GM23338 (cell line): ENCODE results near the gene NME3. TPM values are rescaled to one million over a fixed set of nuclear protein-coding genes. Genes with fewer than 3 reads are reported as not detected.

Source experiments
- ATAC-seq: fragments of 200-7000 bp; cut with Tn5 transposase; 3 replicates; pipeline ENCODE4 v1.9.1; 2020
- DNase-seq: peaks from one replicate; pipeline ENCODE4 v3.0.0-alpha.2; 2015; ENCODE audit warnings: low spot score
- H2AFZ ChIP-seq: fragments of 200-600 bp; sonication (generic); 2 replicates; pipeline ENCODE4 v1.8.0; 2016; ENCODE audit warnings: antibody characterized with exemption, mild to moderate bottlenecking, moderate library complexity
- H3F3A ChIP-seq: fragments of 200-600 bp; sonication (generic); replicated peaks from 2 replicates; pipeline ENCODE4 v1.8.0; 2017; ENCODE audit warnings: antibody characterized with exemption, mixed run types, low read depth
- H3K27ac ChIP-seq: fragments of 200-600 bp; sonication (generic); 2 replicates; pipeline ENCODE4 v1.6.1; 2016; ENCODE audit warnings: low read depth
- H3K27me3 ChIP-seq: fragments of 200-600 bp; sonication (generic); 2 replicates; pipeline ENCODE4 v1.8.0; 2016; ENCODE audit warnings: mild to moderate bottlenecking, mixed run types, moderate library complexity; ENCODE audit not compliant: insufficient read depth
- H3K36me3 ChIP-seq: fragments of 200-600 bp; sonication (generic); 2 replicates; pipeline ENCODE4 v1.8.0; 2016; ENCODE audit warnings: mild to moderate bottlenecking; ENCODE audit not compliant: insufficient read depth
- H3K4me1 ChIP-seq: fragments of 200-600 bp; sonication (generic); 2 replicates; pipeline ENCODE4 v1.8.0; 2016; ENCODE audit warnings: mild to moderate bottlenecking, moderate library complexity; ENCODE audit not compliant: insufficient read depth
- H3K4me2 ChIP-seq: fragments of 200-600 bp; sonication (generic); 2 replicates; pipeline ENCODE4 v1.7.1; 2017; ENCODE audit warnings: mixed run types
- H3K4me3 ChIP-seq: fragments of 200-600 bp; sonication (generic); 2 replicates; pipeline ENCODE4 v1.6.1; 2016; ENCODE audit warnings: mixed run types
- H3K79me2 ChIP-seq: fragments of 200-600 bp; sonication (generic); replicated peaks from 2 replicates; pipeline ENCODE4 v1.8.0; 2017; ENCODE audit warnings: mild to moderate bottlenecking; ENCODE audit not compliant: insufficient read depth
- H3K9me2 ChIP-seq: fragments of 200-600 bp; sonication (generic); 2 replicates; pipeline ENCODE4 v1.8.0; 2017; ENCODE audit not compliant: insufficient read depth
- H4K20me1 ChIP-seq: fragments of 200-600 bp; sonication (generic); replicated peaks from 2 replicates; pipeline ENCODE4 v1.8.0; 2017; ENCODE audit warnings: mild to moderate bottlenecking; ENCODE audit not compliant: insufficient read depth
- H3K27ac Mint-ChIP-seq: 2 replicates; pipeline ENCODE4 v1.8.0; 2020; ENCODE audit warnings: inconsistent platforms, mild to moderate bottlenecking, moderate library complexity, mixed read lengths
- H3K27me3 Mint-ChIP-seq: 3 replicates; pipeline ENCODE4 v1.8.0; 2022; ENCODE audit warnings: low read depth, mild to moderate bottlenecking, moderate library complexity, mixed read lengths, inconsistent platforms; ENCODE audit not compliant: insufficient read depth, poor library complexity
- H3K36me3 Mint-ChIP-seq: 3 replicates; pipeline ENCODE4 v1.8.0; 2021; ENCODE audit warnings: low read depth, mild to moderate bottlenecking, inconsistent platforms, moderate library complexity, mixed read lengths
- H3K4me1 Mint-ChIP-seq: 3 replicates; pipeline ENCODE4 v1.8.0; 2020; ENCODE audit warnings: mild to moderate bottlenecking, inconsistent platforms, mixed read lengths
- H3K4me3 Mint-ChIP-seq: 3 replicates; pipeline ENCODE4 v1.8.0; 2021; ENCODE audit warnings: moderate library complexity, mild to moderate bottlenecking, inconsistent platforms, mixed read lengths
- H3K9me3 Mint-ChIP-seq: 3 replicates; pipeline ENCODE4 v1.8.0; 2020; ENCODE audit warnings: moderate library complexity, mild to moderate bottlenecking, inconsistent platforms, mixed read lengths
- CREB1 ChIP-seq: fragments of 250-450 bp; sonication (Bioruptor Pico); IDR thresholded peaks from 2 replicates; pipeline ENCODE4 v1.5.0; 2020; ENCODE audit warnings: low read depth, mild to moderate bottlenecking, moderate library complexity
- CTCF ChIP-seq, 2 experiments: fragments of 200-600 bp in 1 of 2; sonication (generic) in 1 of 2; conservative IDR thresholded peaks; 2 replicates each; pipeline versions ENCODE4 v1.5.1 to v1.6.1; 2016 to 2017; ENCODE audit warnings: antibody characterized with exemption in 2 of 2, low read depth in 2 of 2, mild to moderate bottlenecking in 2 of 2, moderate library complexity in 1 of 2
- ETS1 ChIP-seq: IDR thresholded peaks from 2 replicates; pipeline ENCODE4 v1.6.1; 2016; ENCODE audit warnings: antibody characterized with exemption
- EZH2 ChIP-seq: fragments of 200-600 bp; sonication (generic); IDR thresholded peaks from one replicate; pipeline ENCODE4 v1.8.0; 2017; ENCODE audit warnings: antibody characterized with exemption, mild to moderate bottlenecking, low read depth; ENCODE audit not compliant: unreplicated experiment
- ZNF331 ChIP-seq: fragments of 250-450 bp; sonication (Bioruptor Pico); IDR thresholded peaks from 2 replicates; pipeline ENCODE4 v1.5.0; 2020; ENCODE audit warnings: low read depth, mild to moderate bottlenecking, moderate library complexity
- polyA plus RNA-seq: library from polyadenylated mRNA; unstranded; fragments of >200 nt; fragmentation: Nextera tagmentation; extraction: Ambion mirVana; gene quantifications from 2 replicates; pipeline ENCODE4 v1.2.1, GENCODE V29; 2016
- total RNA-seq: library from RNA; depleted of rRNA; stranded (reverse); fragments of >200 nt; shearing (Covaris generic); gene quantifications from 2 replicates; pipeline ENCODE4 v1.2.3, GENCODE V29; 2014
- TF ChIP-seq, protein P1 (sequence below): IDR thresholded peaks from one replicate; pipeline ENCODE4 v1.6.1; 2018; ENCODE audit warnings: antibody characterized with exemption; ENCODE audit not compliant: unreplicated experiment
- TF ChIP-seq, protein P2 (sequence below): fragments of 250-450 bp; sonication (Bioruptor Pico); IDR thresholded peaks from 2 replicates; pipeline ENCODE4 v1.5.0; 2020; ENCODE audit warnings: mild to moderate bottlenecking, moderate library complexity

Gene NME3
- total and polyA plus RNA-seq, 2 experiments from 2014 or later: 95.3 to 130 TPM

GRCh38 chr16:1820096-1820945 lies 49.0 kb upstream of the NME3 start (continued):
- TF ChIP-seq, protein P1, sequence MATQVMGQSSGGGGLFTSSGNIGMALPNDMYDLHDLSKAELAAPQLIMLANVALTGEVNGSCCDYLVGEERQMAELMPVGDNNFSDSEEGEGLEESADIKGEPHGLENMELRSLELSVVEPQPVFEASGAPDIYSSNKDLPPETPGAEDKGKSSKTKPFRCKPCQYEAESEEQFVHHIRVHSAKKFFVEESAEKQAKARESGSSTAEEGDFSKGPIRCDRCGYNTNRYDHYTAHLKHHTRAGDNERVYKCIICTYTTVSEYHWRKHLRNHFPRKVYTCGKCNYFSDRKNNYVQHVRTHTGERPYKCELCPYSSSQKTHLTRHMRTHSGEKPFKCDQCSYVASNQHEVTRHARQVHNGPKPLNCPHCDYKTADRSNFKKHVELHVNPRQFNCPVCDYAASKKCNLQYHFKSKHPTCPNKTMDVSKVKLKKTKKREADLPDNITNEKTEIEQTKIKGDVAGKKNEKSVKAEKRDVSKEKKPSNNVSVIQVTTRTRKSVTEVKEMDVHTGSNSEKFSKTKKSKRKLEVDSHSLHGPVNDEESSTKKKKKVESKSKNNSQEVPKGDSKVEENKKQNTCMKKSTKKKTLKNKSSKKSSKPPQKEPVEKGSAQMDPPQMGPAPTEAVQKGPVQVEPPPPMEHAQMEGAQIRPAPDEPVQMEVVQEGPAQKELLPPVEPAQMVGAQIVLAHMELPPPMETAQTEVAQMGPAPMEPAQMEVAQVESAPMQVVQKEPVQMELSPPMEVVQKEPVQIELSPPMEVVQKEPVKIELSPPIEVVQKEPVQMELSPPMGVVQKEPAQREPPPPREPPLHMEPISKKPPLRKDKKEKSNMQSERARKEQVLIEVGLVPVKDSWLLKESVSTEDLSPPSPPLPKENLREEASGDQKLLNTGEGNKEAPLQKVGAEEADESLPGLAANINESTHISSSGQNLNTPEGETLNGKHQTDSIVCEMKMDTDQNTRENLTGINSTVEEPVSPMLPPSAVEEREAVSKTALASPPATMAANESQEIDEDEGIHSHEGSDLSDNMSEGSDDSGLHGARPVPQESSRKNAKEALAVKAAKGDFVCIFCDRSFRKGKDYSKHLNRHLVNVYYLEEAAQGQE: no peak
- TF ChIP-seq CTCF (conservative IDR thresholded peaks at IDR 0.05; ENCODE audit: low read depth in 2 of 2): no peak

DNA sequence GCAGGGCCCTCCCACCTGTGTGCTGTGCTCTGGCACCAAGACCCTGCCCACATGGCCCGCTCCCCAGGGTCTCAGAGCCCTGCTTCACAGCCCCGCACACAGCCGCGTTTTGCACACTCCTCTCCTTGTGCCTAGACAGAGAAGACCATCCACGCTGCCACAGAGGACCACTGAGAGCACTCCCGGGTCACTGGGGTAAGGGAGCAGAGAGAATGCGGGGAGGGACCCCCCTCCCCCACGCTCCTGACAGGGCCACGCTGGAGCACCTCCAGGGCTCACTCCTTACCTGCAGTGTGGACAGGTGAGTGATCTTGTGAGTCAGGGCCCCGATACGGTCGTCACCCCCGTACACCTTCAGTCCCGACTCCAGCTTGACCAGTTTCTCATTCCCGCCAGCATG lies 48.3 kb upstream of the NME3 start:
- Histone ChIP-seq H2AFZ (no peak overlapping the region), H3K27me3 (no peaks in the 10 kb centered on the region), H3F3A (no peaks in the 10 kb centered on the region), H3K4me2 (no peak overlapping the region), H3K27ac (no peak overlapping the region), H4K20me1 (no peaks in the 10 kb centered on the region; the same call in 1 of the 2 replicates), H3K36me3 (no peaks in the 10 kb centered on the region), H3K9me2 (no peaks in the 10 kb centered on the region), H3K79me2 (no peaks in the 10 kb centered on the region), H3K4me3 (no peak overlapping the region), H3K4me1 (no peaks in the 10 kb centered on the region)
- Mint-ChIP-seq H3K36me3 (peaks cover 6% of the 10 kb centered on the region; the same call in 2 of the 3 replicates), H3K27ac (no peak overlapping the region), H3K9me3 (no peaks in the 10 kb centered on the region), H3K4me3 (no peak overlapping the region), H3K4me1 (no peaks in the 10 kb centered on the region), H3K27me3 (no peaks in the 10 kb centered on the region)
- no peak for ATAC-seq
- DNase-seq: no peak
- no peak for TF ChIP-seq EZH2
- TF ChIP-seq, protein P2, sequence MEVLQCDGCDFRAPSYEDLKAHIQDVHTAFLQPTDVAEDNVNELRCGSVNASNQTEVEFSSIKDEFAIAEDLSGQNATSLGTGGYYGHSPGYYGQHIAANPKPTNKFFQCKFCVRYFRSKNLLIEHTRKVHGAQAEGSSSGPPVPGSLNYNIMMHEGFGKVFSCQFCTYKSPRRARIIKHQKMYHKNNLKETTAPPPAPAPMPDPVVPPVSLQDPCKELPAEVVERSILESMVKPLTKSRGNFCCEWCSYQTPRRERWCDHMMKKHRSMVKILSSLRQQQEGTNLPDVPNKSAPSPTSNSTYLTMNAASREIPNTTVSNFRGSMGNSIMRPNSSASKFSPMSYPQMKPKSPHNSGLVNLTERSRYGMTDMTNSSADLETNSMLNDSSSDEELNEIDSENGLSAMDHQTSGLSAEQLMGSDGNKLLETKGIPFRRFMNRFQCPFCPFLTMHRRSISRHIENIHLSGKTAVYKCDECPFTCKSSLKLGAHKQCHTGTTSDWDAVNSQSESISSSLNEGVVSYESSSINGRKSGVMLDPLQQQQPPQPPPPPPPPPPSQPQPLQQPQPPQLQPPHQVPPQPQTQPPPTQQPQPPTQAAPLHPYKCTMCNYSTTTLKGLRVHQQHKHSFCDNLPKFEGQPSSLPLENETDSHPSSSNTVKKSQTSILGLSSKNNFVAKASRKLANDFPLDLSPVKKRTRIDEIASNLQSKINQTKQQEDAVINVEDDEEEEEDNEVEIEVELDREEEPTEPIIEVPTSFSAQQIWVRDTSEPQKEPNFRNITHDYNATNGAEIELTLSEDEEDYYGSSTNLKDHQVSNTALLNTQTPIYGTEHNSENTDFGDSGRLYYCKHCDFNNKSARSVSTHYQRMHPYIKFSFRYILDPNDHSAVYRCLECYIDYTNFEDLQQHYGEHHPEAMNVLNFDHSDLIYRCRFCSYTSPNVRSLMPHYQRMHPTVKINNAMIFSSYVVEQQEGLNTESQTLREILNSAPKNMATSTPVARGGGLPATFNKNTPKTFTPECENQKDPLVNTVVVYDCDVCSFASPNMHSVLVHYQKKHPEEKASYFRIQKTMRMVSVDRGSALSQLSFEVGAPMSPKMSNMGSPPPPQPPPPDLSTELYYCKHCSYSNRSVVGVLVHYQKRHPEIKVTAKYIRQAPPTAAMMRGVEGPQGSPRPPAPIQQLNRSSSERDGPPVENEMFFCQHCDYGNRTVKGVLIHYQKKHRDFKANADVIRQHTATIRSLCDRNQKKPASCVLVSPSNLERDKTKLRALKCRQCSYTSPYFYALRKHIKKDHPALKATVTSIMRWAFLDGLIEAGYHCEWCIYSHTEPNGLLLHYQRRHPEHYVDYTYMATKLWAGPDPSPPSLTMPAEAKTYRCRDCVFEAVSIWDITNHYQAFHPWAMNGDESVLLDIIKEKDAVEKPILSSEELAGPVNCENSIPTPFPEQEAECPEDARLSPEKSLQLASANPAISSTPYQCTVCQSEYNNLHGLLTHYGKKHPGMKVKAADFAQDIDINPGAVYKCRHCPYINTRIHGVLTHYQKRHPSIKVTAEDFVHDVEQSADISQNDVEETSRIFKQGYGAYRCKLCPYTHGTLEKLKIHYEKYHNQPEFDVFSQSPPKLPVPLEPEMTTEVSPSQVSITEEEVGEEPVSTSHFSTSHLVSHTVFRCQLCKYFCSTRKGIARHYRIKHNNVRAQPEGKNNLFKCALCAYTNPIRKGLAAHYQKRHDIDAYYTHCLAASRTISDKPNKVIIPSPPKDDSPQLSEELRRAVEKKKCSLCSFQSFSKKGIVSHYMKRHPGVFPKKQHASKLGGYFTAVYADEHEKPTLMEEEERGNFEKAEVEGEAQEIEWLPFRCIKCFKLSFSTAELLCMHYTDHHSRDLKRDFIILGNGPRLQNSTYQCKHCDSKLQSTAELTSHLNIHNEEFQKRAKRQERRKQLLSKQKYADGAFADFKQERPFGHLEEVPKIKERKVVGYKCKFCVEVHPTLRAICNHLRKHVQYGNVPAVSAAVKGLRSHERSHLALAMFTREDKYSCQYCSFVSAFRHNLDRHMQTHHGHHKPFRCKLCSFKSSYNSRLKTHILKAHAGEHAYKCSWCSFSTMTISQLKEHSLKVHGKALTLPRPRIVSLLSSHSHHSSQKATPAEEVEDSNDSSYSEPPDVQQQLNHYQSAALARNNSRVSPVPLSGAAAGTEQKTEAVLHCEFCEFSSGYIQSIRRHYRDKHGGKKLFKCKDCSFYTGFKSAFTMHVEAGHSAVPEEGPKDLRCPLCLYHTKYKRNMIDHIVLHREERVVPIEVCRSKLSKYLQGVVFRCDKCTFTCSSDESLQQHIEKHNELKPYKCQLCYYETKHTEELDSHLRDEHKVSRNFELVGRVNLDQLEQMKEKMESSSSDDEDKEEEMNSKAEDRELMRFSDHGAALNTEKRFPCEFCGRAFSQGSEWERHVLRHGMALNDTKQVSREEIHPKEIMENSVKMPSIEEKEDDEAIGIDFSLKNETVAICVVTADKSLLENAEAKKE (CRISPR knock-in tag): no peak
- TF ChIP-seq CREB1 (CRISPR knock-in tag): no peak
- no peak for TF ChIP-seq ETS1
- TF ChIP-seq ZNF331: no peak
